ENCODE data around the gene COPZ1. TPM values are rescaled to one million over a fixed set of nuclear protein-coding genes. Genes with fewer than 3 reads are reported as not detected.
"Not testable (repeated sequence)": the region's sequence is repeated elsewhere in the genome, so short reads cannot be mapped to it uniquely, and the experiment has no call there.

Gene COPZ1
- total and polyA plus RNA-seq, 2 experiments from 2014 or later, result 149 to 170 TPM

DNA sequence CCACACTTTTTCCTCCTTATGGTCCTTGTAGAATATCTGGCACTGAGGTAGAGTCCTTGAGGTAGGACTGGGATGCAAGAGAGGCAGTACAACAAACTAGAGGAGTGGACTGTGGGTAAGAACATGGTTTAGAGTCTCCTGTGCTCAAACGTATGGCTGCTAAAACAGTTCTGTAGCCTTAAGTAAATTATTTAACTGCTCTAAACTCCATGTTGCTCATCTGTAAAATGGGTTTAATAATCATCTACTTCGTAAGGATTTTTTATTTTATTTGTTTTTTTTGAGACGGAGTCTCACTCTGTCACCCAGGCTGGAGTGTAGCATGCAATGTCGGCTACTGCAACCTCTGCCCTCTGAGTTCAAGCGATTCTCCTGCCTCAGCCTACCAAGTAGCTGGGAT is 3.6 kb upstream of the COPZ1 start:
- H4K20me1 ChIP-seq (ENCODE audit: insufficient read depth), result no peaks in the 10 kb centered on the region
- TF ChIP-seq EZH2 (IDR thresholded peaks at IDR 0.05; ENCODE audit: insufficient read depth, poor library complexity, severe bottlenecking), result no peak
- TF ChIP-seq EZH2phosphoT487 (IDR thresholded peaks at IDR 0.05; ENCODE audit: insufficient read depth, low read depth), result no peak
- no peak overlapping the region for H3K4me2 ChIP-seq (ENCODE audit: unreplicated experiment)
- in situ Hi-C loops (cut with MboI), result no loop called here
- 85 to 93% methylated on average over 5 of the region's 5 CpGs for WGBS, 2 experiments (ENCODE audit: low coverage in 1 of 2, low lambda C conversion rate in 2 of 2, missing lambda C conversion rate in 2 of 2)
- H3K9me3 ChIP-seq (ENCODE audit: low read depth), result no peaks in the 10 kb centered on the region
- no peaks in the 10 kb centered on the region for H3K27me3 ChIP-seq (replicated peaks; ENCODE audit: insufficient read depth)
- H3K4me1 ChIP-seq (ENCODE audit: insufficient read depth), result no peaks in the 10 kb centered on the region; the same call in none of the 2 replicates
- H3K79me2 ChIP-seq (ENCODE audit: insufficient read depth), result peaks cover 14% of the 10 kb centered on the region
- no peak overlapping the region for H3K4me3 ChIP-seq
- H3K9ac ChIP-seq, result no peak overlapping the region
- H3F3A ChIP-seq (ENCODE audit: insufficient read depth), result peaks cover 6% of the 10 kb centered on the region; the same call in 1 of the 2 replicates
- no peaks in the 10 kb centered on the region for H3K9me2 ChIP-seq (ENCODE audit: insufficient read depth)
- no peak for DNase-seq
- H2AFZ ChIP-seq, result no peak overlapping the region
- no peak overlapping the region for H3K27ac ChIP-seq
- no peaks in the 10 kb centered on the region for H3K36me3 ChIP-seq (ENCODE audit: low read depth)

DNA sequence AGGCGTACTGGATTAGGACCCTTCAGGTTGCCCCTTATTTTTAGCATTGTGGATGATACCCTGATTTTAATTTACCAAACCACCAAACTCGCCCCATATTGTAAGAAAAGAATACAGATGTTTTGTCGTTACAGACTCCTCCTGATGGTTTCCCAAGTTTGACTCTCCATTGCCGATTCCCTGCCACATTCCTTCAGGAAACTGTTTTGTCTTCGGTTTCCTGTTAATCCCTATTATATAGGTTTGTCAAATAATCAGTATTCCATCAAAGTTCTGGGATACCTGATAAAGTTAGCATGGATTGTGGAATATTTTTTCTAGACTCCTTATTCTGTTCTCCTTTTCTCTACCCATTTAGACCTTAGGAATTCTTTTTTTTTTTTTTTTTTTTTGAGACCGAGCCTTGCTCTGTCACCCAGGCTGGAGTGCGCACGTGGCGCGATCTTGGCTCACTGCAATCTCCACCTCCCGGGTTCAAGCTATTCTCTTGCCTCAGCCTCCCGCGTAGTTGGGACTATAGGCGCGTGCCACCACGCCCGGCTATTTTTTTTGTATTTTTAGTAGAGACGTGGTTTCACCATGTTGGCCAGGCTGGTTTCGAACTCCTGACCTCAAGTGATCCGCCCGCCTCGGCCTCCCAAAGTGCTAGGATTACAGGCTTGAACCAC is 645 bp downstream of the COPZ1 start:
- peak overlapping the region; percentile 99 for H3K4me2 ChIP-seq (ENCODE audit: unreplicated experiment)
- H3K9ac ChIP-seq, result peak overlapping the region; percentile 100
- H3F3A ChIP-seq (ENCODE audit: insufficient read depth), result peaks cover 23% of the 10 kb centered on the region
- H3K79me2 ChIP-seq (ENCODE audit: insufficient read depth), result peaks cover 56% of the 10 kb centered on the region
- peak overlapping the region; percentile 52 for H2AFZ ChIP-seq
- peak; percentile 48 for DNase-seq
- H3K4me3 ChIP-seq, result peak overlapping the region; percentile 92
- H4K20me1 ChIP-seq (ENCODE audit: insufficient read depth); H3K9me3 ChIP-seq (ENCODE audit: low read depth); in situ Hi-C loops (cut with MboI); H3K9me2 ChIP-seq (ENCODE audit: insufficient read depth); H3K27me3 ChIP-seq (replicated peaks; ENCODE audit: insufficient read depth); H3K36me3 ChIP-seq (ENCODE audit: low read depth): not testable (repeated sequence)
- H3K27ac ChIP-seq, result peak overlapping the region; percentile 95
- 35 to 47% methylated on average over 22 of the region's 22 CpGs for WGBS, 2 experiments (ENCODE audit: low coverage in 1 of 2, low lambda C conversion rate in 2 of 2, missing lambda C conversion rate in 2 of 2)
- peaks cover 37% of the 10 kb centered on the region for H3K4me1 ChIP-seq (ENCODE audit: insufficient read depth)

DNA sequence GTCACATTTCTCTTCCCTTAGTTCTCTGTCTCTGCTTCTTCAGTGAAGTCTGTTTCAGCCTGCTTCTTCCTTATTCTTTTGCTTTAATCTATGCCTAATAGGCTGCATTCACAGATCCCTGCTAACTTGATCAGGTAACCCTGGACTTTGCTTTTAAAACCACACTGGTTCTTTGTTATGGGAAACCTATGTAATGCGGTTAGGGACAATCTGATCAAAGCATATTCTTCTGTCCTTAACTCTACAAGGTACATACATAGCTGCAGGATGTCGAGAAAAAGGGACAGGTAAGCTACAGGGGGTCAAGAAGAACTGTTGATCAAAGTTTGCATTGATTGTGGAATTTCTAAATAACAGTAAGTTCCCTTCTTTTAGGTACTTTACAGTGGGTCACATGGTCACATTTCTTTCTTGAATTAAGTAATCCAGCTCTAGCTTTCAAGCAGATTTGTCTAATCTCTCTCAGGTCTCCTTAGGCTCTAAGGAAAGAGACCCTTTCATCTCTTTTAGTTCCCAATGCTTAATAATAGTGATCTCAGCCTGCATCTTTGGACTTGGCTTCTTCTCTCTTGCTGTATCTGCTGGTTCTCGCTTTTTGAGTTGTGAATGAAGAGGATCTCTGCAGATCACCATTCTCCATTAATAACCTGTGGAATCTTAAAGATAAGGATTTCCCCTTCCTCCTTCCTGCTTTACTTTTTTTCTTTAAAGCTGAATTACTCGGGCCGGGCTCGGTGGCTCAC is 3.8 kb downstream of the COPZ1 start:
- 0 out of 2 replicates have a peak overlapping the region, but pooled peaks have one; percentile 4 for H3K4me3 ChIP-seq

DNA sequence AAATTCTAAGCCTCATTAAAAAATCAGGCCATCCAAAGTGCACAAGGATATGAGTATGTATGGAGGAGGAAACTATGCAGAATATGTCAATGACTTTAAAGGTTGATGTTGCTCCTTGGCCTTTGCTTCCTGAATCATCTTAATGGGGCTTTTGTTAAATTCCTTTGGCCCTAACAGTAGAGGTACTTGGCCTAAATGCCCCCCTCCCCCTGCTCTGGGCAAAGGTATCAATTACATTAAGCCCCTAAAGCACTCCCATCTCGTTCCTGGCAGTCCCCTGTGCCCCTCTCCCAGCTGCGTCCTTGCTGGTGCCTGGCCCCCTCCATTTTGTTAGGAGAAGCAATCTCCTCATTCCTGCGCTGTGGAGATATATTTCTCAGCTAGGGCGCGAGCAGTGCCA is 4.8 kb downstream of the COPZ1 start:
- H3F3A ChIP-seq (ENCODE audit: insufficient read depth), result peaks cover 23% of the 10 kb centered on the region
- peak overlapping the region; percentile 54 for H3K27ac ChIP-seq
- no peaks in the 10 kb centered on the region for H3K27me3 ChIP-seq (replicated peaks; ENCODE audit: insufficient read depth)
- 79 to 81% methylated on average over 5 of the region's 5 CpGs for WGBS, 2 experiments (ENCODE audit: low coverage in 1 of 2, low lambda C conversion rate in 2 of 2, missing lambda C conversion rate in 2 of 2)
- no peaks in the 10 kb centered on the region for H3K9me3 ChIP-seq (ENCODE audit: low read depth)
- peaks cover 48% of the 10 kb centered on the region for H3K4me1 ChIP-seq (ENCODE audit: insufficient read depth)
- H3K36me3 ChIP-seq (ENCODE audit: low read depth), result no peaks in the 10 kb centered on the region
- H3K79me2 ChIP-seq (ENCODE audit: insufficient read depth), result peaks cover 98% of the 10 kb centered on the region
- no peaks in the 10 kb centered on the region for H3K9me2 ChIP-seq (ENCODE audit: insufficient read depth)
- 0 out of 2 replicates have a peak overlapping the region, but pooled peaks have one; percentile 4 for H3K4me3 ChIP-seq
- in situ Hi-C loops (cut with MboI), result no loop called here
- peak overlapping the region; percentile 57 for H3K4me2 ChIP-seq (ENCODE audit: unreplicated experiment)
- H3K9ac ChIP-seq, result no peak overlapping the region; the same call in 1 of the 2 replicates
- H2AFZ ChIP-seq, result no peak overlapping the region
- TF ChIP-seq EZH2 (IDR thresholded peaks at IDR 0.05; ENCODE audit: insufficient read depth, poor library complexity, severe bottlenecking) (no peak), EZH2phosphoT487 (IDR thresholded peaks at IDR 0.05; ENCODE audit: insufficient read depth, low read depth) (no peak)
- H4K20me1 ChIP-seq (ENCODE audit: insufficient read depth), result no peaks in the 10 kb centered on the region
- DNase-seq, result peak; percentile 39

More for the DNA sequence above, 3.8 kb downstream of the COPZ1 start:
- H3K27me3 ChIP-seq (replicated peaks; ENCODE audit: insufficient read depth), result no peaks in the 10 kb centered on the region
- no peak for TF ChIP-seq EZH2 (IDR thresholded peaks at IDR 0.05; ENCODE audit: insufficient read depth, poor library complexity, severe bottlenecking)
- H3K9me3 ChIP-seq (ENCODE audit: low read depth), result no peaks in the 10 kb centered on the region
- H3K4me1 ChIP-seq (ENCODE audit: insufficient read depth), result peaks cover 48% of the 10 kb centered on the region
- no peak overlapping the region for H2AFZ ChIP-seq
- no peaks in the 10 kb centered on the region for H4K20me1 ChIP-seq (ENCODE audit: insufficient read depth)
- peaks cover 23% of the 10 kb centered on the region for H3F3A ChIP-seq (ENCODE audit: insufficient read depth)
- H3K27ac ChIP-seq, result peak overlapping the region; percentile 54
- in situ Hi-C loops (cut with MboI), result no loop called here
- WGBS, 2 experiments (ENCODE audit: low coverage in 1 of 2, low lambda C conversion rate in 2 of 2, missing lambda C conversion rate in 2 of 2), result 77 to 81% methylated on average over 6 of the region's 6 CpGs
- peak overlapping the region; percentile 57 for H3K4me2 ChIP-seq (ENCODE audit: unreplicated experiment)
- no peak overlapping the region; the same call in 1 of the 2 replicates for H3K9ac ChIP-seq
- no peaks in the 10 kb centered on the region for H3K9me2 ChIP-seq (ENCODE audit: insufficient read depth)
- H3K36me3 ChIP-seq (ENCODE audit: low read depth), result no peaks in the 10 kb centered on the region
- no peak for DNase-seq
- H3K79me2 ChIP-seq (ENCODE audit: insufficient read depth), result peaks cover 88% of the 10 kb centered on the region

All from GM23248 (cell line).